GM19099 (cell line): ENCODE results near the gene KRT20.

ENCODE experiments used
- POLR2A ChIP-seq: IDR thresholded peaks from 3 replicates; pipeline ENCODE4 v1.6.1; 2011; ENCODE audit warnings: low read depth; ENCODE audit not compliant: insufficient read length; ENCODE audit errors: extremely low read depth

The KRT20 gene

DNA sequence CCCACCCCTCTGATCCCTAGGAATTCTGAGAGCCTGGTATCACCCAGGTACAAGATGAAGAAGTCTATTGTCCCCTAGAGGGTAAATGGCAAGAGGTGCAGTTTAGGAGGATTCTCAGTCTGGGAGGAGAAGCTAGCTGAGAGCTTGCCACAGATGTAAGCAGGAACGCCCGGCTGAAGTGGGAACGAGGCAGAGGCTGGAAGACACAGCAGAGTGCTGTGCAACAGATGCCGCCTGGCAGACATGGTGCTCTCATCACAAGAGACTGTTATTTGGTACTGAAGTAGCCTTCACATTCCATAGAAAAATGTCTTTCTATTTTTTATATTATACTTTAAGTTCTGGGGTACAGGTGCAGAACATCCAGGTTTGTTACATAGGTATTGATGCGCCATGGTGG, 20.3 kb upstream of the KRT20 start:
- TF ChIP-seq POLR2A = no peak

DNA sequence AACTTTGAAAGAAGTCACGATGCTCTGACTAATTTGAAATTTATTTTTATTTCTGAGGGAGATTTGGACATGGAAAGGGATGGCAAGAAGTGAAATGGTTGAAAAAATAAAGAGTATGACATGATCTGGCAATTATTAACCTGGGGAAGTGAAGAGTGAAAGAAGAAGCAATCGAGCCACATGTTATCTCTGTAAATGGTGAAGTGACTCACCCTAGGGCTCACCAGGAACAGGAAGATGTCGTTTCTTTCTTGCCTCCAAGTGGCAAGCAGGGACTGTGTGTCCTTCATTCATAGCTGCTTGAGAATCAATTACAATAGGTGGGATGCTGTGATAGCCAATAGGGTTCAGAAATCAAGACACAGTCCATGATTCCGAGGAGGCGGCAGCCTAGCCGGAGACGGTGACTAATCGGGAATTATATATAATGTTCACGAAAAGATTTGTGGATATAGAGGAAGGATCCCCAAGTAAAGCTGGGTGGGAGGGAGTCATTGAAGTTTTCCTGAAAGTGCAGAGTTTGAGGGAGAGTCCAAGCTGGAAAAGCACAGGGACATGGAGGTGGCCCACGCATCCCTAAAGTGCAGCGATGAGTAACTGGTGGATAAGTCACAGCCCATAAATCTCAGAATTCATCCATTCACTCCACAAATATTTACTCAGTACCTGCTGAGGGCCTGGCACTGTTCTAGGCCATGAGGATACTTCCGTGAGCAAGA, 18.2 kb upstream of the KRT20 start:
- TF ChIP-seq POLR2A = no peak

DNA sequence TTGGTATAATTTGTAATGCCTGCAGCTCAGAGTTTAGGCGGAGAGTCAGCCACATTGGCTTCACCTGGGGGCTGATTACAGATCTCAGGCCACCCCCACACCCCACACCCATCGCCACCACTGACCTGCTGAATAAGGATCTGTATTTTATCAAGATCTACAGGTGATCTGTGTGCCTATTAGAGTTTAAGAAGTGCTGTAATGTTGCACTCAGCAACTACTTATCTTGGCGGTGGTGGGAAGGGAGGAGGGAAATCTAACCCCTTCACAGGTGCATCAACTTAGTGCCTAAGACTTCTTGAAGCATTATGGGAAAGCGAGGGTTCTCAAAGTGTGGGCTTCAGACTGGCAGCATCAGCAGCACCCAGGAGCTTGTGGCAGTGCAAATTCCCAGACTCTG, 17.5 kb upstream of the KRT20 start:
- TF ChIP-seq POLR2A = no peak

DNA sequence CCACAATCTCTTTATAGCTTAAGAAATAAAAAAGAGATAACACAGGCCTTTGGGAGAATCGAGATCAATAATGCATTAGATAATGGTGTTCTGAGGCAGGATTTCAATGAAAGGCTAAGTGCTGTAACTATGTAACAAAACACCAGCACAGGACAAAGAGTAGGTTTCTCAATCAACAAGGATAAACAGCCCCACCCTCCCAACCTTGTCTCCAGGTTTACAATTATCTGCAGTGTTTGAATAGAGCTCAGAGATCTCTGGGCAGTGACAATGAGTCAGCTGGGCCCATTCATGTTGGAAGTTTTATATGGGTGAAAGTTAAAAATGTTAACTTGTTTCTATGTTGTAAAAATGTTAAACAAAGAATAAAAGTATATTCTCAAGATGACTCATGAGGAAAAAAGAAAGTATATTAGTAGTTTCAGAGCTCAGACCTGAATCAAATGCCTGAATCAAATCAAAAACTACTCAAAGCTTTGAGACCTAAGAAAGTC, 17.0 kb upstream of the KRT20 start:
- TF ChIP-seq POLR2A = no peak

DNA sequence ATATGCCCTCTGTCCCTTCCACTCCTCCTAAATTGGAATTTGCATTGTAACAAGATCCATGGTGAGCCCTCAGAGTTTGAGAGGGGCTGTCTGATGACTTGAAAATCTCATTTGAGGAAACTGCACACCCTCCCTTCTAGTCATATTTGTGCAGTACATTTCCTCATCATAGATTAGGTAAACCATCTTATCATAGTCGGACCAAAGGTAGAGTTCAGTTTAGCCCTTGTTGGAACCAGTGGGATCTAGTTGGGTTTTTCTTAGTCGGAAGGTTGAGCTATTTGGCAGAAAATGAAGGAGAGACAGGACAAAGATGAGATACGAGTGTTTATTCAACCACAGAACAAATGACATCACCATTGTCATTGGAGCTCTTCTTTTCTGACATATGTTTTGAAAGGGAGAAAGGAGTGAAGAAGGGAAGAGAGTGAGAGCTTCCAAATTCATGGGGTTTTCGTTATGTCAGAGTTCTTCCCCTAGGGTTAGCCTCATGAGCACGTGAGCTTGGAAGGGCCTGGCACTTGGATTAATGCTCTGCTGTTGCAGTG, 15.8 kb upstream of the KRT20 start:
- no peak for TF ChIP-seq POLR2A

DNA sequence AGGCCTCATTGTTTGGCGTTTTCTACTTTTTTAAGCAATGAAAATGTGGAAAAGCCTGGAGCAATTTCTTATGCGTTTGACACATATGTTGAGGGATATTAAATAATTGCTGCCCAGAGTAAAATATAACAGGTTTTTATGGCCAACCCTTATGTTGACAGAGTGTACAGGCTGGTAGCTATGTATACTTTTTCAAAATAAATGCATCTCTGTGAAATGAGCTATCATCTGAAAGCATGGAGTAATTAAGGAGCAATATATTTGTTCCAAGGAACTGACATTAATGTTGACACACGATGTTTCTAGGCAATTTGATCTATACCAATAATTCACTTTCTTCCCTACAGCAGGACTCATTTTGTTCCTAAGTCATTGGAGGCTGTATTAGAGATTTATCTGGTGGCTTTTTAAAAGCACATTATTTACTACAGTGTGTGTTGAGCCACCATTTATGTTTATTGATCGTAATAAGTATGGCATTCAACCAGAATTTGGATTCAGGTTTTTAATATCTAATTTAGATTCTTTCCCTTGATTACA, 11.9 kb upstream of the KRT20 start:
- TF ChIP-seq POLR2A = no peak

DNA sequence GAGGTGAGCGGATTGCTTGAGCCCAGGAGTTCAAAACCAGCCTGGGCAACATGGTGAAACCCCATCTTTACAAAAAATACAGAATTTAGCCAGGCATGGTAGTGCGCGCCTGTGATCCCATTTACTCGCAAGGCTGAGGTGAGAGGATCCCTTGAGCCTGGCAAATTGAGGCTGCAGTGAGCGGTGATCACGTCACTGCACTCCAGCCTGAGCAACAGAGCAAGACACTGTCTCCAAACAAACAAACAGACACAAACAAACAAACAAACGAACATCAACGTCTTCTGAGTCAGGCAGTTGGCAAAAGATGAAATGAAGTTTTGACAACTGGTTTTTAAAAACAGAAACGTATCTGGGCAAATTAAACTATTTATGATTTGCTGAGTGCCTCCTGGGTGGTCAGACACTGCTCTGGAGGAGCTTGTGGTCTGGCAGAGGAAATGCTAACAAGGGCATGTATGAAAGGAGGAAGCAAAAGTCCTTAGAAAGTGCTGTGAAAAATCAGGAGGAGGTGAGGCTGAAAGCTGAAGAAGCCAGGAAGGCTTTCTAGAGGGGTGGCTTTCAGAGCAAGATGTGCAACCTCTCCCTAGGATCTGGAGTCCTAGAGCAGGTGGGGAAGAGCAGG, 10.2 kb upstream of the KRT20 start:
- TF ChIP-seq POLR2A = no peak

DNA sequence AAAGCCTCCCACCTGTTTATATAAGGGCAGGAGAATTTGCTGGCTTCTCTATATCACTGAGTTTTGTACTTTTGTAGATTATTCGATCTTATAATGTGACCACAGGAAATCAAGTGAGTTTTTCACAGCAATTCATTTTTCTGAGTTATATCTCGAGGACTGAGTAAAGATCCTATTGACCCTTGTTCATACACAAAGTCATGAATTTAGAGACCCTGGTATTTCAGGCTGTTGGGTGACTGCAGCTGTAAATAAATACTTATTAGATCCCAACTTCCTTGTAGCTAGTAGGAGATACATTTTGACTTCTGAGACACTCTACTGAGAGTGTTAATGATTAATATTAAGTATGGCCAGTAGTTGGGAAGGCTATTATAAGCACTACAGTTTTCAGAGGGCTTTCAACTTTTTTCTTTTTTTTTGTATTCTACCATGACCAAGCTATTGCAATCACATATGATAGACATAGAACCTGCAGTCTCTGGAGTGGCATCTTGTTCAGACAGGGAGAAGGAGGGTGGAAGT, 3.2 kb upstream of the KRT20 start:
- TF ChIP-seq POLR2A = no peak

DNA sequence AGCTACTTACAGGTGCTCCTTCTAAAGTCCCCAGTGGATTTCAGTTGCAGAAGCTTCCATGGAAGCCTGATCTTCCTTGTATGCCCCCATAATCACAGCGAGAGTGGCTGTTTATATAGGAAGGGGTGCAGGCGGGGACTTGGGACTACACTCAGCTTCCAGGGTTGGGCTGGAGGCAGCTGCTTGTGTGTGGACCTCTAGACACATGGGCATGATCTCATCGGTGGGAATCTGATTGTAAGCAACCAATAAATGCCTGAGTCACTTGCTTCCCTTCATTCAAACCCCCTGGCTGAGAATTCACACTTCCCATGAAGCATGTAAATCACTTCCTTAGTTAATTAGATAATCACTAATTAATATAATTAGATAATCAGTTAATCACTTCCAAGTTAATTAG, 1.0 kb upstream of the KRT20 start:
- TF ChIP-seq POLR2A = no peak

DNA sequence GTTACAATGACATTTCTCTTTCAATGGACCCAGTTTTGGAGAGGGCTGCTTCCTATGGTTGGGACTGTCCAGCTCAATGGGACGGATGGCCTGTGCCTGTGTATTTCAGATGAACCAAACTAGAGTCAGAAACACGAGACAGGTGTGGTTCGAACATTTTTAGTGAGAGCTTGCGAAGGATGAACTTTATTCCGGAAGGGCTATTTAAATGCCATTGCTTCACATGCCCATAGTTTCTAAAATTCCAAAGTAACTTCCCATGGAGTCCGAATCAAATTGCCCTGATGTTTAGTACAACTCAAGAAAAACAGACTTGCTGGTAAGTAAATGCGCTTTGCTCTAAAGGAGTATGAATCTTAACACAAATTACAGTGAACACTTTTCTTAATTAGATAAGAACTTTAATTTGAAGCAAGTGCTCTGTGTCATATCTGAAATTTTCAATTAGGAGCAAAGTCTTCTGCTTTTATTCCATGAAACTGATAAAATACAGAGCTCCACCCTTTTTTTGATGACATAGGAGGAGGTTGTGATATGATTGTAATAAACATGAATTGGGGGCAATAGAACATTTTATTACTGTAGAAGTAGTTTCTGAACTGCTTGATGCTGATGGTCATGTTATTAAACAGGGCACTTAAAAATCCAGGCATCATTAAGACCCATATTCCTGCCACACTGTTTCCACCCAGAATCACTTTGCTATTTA, 1.3 kb downstream of the KRT20 start:
- TF ChIP-seq POLR2A = no peak

DNA sequence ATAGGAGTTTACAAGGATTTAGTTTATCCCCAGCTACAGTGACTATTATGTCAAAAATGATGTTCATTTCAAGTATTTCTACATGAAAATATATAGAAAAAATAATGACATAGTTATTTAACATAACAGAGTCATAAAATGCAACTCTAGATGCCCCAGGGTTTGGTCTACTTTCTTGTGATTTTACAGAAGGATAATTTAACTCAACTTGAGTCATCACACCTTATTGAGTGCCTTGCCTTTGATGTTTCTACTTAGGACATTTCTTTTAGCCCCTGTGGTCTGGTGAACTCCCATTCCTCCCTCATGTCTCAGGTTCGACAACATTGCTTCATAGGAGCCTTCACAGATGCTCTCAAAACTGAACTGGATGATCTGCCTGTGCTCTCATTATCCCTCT, 2.0 kb downstream of the KRT20 start:
- TF ChIP-seq POLR2A = no peak

DNA sequence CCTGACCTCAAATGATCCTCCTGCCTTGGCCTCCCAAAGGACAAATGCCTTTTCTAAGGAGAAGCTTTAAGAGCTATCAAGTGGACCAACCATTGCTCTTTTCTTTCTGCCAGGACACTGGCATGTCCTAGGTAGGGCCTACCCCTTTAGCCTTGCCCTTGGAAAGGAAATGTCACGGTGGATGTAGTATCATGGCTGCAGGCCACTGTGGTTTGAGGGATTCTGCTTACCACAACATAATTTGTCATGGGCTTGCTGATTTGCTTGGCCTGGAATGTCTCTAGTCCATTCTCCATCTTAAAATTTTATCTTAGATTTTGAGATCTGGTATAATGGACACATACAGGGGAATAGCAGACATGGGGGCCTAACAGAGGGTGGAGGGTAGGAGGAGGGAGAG, 6.0 kb downstream of the KRT20 start:
- TF ChIP-seq POLR2A = no peak

DNA sequence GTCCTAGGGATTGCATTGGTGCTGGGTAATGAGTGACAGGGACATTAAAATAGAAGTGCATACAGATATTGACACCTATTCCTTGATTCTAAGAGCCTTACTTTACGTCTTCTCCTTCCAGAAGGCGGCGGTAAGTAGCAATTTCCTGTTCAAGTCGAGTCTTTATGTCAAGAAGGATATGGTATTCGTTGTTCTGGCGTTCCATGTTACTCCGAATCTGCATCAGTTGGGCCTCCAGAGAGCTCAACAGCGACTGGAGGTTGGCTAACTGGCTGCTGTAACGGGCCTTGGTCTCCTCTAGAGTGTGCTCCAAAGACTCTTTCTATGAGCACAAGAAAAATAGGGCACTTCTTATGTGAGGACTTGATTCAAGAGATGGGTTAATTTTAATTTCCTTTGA, 7.0 kb downstream of the KRT20 start:
- no peak for TF ChIP-seq POLR2A

DNA sequence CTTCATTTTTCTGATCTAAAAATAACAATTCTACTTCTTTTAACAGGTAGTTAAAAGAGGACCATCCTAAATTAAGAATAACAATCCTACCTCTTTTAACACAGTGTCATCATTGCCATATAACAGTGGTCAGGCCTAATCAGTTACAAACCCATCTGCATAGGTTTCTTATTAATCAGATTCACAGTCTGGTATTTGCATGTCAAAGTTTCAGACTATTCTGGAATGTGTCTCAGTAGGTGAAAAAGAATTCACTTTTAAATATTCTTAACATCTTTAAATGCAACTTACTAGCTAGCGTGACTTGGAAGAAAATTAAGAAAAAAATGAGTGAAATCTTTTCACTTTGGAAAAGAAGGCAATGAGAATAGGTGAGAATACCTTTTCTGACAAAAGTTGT, 11.2 kb downstream of the KRT20 start:
- no peak for TF ChIP-seq POLR2A

DNA sequence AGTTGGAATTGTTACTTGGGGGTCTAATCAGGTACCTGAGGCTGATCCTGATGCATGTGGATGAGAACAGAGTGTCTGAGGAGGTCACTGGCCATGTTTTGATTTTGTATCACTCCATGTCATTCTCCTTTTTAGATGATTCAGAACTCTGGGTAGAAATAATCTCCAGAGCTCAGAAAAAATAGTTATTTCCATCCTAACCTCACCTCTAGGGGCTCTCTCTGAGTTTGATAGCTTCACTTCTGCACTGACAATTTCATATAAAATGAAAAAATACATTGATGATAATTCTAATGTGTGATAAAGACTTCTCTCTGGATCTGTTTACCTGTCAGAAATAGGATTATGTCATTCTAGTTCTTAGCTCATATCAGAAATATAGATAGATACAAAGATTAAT, 11.8 kb downstream of the KRT20 start:
- TF ChIP-seq POLR2A = no peak
